ENCODE results near the gene APOLD1.

Gene APOLD1

GRCh38 chr12:12817616-12818015, 32.2 kb downstream of the APOLD1 start:
- no peak for TF ChIP-seq REST (IDR thresholded peaks at IDR 0.05; ENCODE audit: insufficient read depth in 1 of 2, low read depth in 2 of 2, low read length in 2 of 2)

- no peak for TF ChIP-seq FOXP2 (optimal IDR thresholded peaks at IDR 0.05; ENCODE audit: borderline replicate concordance, extremely low read depth, extremely low read length, insufficient read depth)
- TF ChIP-seq TAF1 (IDR thresholded peaks at IDR 0.05; ENCODE audit: borderline replicate concordance, insufficient read depth, low read length), result no peak
- TF ChIP-seq SIN3A (IDR thresholded peaks at IDR 0.05; ENCODE audit: borderline replicate concordance, insufficient read depth, low read length), result no peak
- no peak for TF ChIP-seq REST (IDR thresholded peaks at IDR 0.05; ENCODE audit: insufficient read depth in 1 of 2, low read depth in 2 of 2, low read length in 2 of 2)
These were observed 33.2 kb downstream of the APOLD1 start for GRCh38 chr12:12818701-12819100.

- TF ChIP-seq SIN3A (IDR thresholded peaks at IDR 0.05; ENCODE audit: borderline replicate concordance, insufficient read depth, low read length) (no peak), FOXP2 (optimal IDR thresholded peaks at IDR 0.05; ENCODE audit: borderline replicate concordance, extremely low read depth, extremely low read length, insufficient read depth) (no peak), POLR2AphosphoS5 (IDR thresholded peaks at IDR 0.05; ENCODE audit: low read depth, low read length) (no peak), TAF1 (IDR thresholded peaks at IDR 0.05; ENCODE audit: borderline replicate concordance, insufficient read depth, low read length) (no peak), REST (IDR thresholded peaks at IDR 0.05; ENCODE audit: insufficient read depth in 1 of 2, low read depth in 2 of 2, low read length in 2 of 2) (no peak)
These were observed 33.8 kb downstream of the APOLD1 start for GRCh38 chr12:12819221-12819620.

GRCh38 chr12:12819752-12820311, 34.4 kb downstream of the APOLD1 start:
- TF ChIP-seq TAF1 (IDR thresholded peaks at IDR 0.05; ENCODE audit: borderline replicate concordance, insufficient read depth, low read length) (no peak), SIN3A (IDR thresholded peaks at IDR 0.05; ENCODE audit: borderline replicate concordance, insufficient read depth, low read length) (no peak), FOXP2 (optimal IDR thresholded peaks at IDR 0.05; ENCODE audit: borderline replicate concordance, extremely low read depth, extremely low read length, insufficient read depth) (no peak), POLR2AphosphoS5 (IDR thresholded peaks at IDR 0.05; ENCODE audit: low read depth, low read length) (no peak)

GRCh38 chr12:12821975-12822374, 36.5 kb downstream of the APOLD1 start:
- TF ChIP-seq TAF1 (IDR thresholded peaks at IDR 0.05; ENCODE audit: borderline replicate concordance, insufficient read depth, low read length) (no peak), REST (IDR thresholded peaks at IDR 0.05; ENCODE audit: insufficient read depth in 1 of 2, low read depth in 2 of 2, low read length in 2 of 2) (no peak)
